Measurements from ENCODE around the gene CYP4Z1.
"Not testable (repeated sequence)": the region's sequence is repeated elsewhere in the genome, so short reads cannot be mapped to it uniquely, and the experiment has no call there.

Gene CYP4Z1

DNA sequence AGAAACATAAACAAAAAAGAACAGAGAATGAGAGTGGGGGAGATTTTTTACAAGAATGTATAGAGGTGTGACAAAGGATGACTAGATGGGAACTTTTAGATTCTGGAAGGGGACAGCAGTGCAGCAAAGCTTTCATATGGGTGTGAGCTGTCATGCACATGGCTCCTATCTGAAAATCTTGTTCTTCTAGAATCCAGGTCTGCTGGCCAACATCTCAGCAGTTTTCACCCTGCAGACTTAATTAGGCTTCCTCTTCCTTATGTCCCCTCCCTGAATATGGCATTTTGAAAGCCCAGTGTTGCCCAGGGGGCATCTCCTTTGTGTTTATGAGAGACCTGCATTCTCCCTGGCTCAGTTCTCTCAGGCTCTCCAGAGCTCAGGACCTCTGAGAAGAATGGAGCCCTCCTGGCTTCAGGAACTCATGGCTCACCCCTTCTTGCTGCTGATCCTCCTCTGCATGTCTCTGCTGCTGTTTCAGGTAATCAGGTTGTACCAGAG lies at the start of gene CYP4Z1:
Gene CYP4Z1 (plus strand): TSS at position 135 of the 498 bp plus-strand sequence. CDS start 260 bp downstream, at position 395.
- no peak for DNase-seq (ENCODE audit: low spot score)

GRCh38 chr1:47021070-47021469 lies 46.0 kb upstream of the CYP4Z1 start:
- DNase-seq (ENCODE audit: low spot score): no peak

DNA sequence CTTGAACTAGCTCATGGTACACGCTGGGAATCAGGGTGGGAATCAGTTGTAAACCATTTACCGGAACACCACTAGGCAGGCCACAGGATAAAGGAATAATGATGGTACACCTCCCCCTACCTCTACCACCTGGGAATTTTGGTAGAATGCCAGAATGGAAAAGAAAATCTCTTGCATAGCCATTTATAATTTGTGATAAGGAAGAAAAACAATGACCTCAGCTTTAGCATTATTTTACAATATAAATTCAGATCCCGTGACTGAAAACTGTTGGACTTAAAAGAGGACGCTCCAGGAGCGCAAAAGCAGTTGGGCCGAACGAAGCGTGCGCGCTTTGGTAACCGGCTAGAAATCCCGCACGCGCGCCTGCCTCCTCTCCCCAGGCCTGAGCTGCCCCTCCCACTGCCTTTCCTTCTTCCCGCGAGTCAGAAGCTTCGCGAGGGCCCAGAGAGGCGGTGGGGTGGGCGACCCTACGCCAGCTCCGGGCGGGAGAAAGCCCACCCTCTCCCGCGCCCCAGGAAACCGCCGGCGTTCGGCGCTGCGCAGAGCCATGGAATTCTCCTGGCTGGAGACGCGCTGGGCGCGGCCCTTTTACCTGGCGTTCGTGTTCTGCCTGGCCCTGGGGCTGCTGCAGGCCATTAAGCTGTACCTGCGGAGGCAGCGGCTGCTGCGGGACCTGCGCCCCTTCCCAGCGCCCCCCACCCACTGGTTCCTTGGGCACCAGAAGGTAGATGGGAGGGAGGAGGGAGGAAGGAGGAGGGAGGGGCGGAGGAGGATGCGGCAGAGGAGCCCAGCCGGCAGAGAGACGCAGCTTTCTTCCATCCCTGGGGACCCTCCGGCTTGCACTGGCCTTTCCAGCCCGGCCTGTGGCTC lies 43.5 kb upstream of the CYP4Z1 start, which contains the start of gene CYP4X1:
Gene CYP4X1 (plus strand): TSS at position 402 of the 873 bp plus-strand sequence. CDS start 149 bp downstream, at position 551.
- DNase-seq (ENCODE audit: low spot score): no peak

GRCh38 chr1:47024141-47024801 lies 42.8 kb upstream of the CYP4Z1 start:
- DNase-seq (ENCODE audit: low spot score): no peak

DNA sequence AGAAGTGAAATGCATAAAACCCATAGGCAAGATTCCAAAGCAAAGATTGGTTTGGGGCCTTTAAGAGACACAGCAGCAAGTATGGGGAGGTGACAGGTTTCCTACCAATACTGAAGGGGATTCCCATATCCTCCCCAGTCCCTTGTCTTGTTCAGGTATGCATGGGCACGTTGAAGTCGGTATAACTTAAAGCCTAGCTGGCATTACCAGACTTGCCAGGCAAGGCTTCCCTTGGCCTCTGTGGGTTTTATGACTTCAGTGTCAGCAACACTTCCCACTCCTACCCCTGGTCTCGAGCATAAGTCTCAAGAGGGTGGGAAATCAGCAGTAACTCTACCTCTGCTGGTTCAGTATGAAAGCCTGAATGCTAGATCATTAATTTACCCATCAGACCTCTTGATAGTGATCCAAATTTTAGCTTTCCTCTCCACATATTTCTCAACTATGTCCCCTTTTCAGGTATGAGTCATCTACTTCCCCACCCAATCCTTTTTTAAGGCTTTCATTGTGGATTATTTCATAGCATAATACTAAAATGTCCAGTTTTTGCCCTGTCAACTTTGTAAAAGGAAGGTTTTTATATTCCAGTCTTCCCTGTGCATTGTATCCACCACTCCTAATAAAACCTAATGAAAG lies 36.7 kb upstream of the CYP4Z1 start:
- DNase-seq (ENCODE audit: low spot score): no peak

DNA sequence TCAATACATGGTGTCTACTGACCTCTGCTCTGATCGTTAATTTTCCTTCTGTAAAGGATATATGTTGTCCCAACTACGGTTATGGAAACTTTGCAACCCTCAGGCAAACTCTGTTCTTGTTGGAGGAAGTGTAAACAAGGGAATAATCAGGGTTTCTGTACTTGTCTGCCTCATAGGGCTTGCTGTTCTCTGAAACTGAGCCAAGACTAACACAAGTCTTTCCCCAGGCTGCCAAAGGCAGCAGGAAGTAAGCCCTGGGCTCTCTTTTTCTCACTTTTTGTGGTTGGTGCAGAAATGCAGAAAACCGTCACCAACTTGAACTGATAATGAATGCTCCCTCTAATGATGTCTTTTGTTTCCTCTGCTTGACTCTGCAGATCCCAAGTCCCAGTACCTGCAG lies 36.0 kb upstream of the CYP4Z1 start:
- DNase-seq (ENCODE audit: low spot score): no peak

DNA sequence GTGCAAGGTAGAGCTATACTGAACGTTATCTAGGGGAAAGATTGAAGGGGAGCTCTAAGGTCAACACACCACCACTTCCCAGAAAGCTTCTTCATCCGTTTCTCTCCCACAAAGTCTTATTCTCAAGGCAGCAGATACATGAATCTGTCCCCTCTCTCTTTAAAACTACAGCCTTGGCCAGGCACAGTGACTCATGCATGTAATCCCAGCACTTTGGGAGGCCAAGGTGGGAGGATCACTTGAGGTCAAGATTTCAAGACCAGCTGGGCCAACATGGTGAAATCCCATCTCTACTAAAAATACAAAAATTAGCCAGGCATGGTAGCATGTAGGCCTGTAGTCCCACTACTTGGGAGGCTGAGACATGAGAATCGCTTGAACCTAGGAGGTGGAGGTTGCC lies 35.4 kb upstream of the CYP4Z1 start:
- DNase-seq (ENCODE audit: low spot score): no peak

DNA sequence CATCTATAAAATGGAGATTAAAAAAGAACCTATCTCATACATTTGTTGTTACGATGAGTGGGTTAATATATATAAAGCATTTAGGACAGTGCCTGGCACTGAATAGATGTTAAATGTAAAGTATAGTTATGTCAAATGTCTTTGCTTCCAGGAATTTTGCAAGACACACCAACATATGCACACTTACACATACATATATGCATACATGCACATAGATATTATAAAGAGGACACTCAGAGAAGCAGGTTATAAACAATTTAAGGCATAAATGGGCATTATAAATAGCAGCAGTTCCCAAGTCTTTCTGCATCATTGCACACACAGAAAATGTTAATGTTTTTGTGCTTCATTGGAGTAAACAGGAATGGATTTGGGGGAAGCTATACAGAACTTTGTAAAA lies 30.3 kb upstream of the CYP4Z1 start:
- DNase-seq (ENCODE audit: low spot score): no peak

DNA sequence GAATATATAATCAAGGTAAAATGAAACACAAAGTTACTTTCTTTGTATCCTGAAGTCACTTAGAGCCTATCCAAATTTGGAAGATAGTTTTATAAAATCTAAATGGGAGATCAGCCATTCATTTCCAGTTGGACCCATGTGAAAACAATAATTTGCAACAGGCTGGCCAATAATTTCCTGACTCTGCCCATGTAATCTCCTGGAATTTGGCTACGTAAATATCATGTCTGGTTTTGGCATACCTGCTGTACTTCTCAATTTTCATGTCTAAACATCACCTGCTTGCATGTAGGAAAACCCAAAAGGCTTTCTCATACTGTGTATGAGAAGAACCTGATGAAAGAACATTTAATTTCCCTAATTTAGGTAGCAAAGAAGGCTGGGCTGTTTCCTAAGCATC lies 7.7 kb upstream of the CYP4Z1 start:
- DNase-seq (ENCODE audit: low spot score): no peak

DNA sequence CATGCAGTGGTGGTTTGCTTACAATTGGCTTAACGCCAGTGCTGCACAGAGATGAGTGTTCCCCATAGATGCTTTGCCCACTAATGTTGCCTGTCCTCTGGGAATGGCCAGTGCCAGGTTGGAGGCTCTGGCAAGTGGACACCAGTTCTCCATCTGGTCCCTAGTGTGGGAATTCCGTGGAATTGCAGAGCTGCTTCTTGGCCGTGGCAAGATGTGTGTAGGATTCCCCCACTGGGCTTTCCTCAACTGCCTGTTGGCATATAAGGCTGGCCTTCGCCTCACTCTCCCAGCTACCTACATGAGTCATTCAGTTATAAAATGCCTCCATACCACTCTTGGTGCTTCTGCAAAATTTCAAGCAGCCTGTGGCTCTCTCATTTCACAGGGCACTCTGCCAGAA lies 2.0 kb downstream of the CYP4Z1 start:
- not testable (repeated sequence) for DNase-seq (ENCODE audit: low spot score)

- DNase-seq (ENCODE audit: low spot score): not testable (repeated sequence)
Observed at GRCh38 chr1:47069509-47069908, 2.5 kb downstream of the CYP4Z1 start.

- peak; percentile 33 for DNase-seq (ENCODE audit: low spot score)
Observed at GRCh38 chr1:47089356-47089755, 22.3 kb downstream of the CYP4Z1 start.

DNA sequence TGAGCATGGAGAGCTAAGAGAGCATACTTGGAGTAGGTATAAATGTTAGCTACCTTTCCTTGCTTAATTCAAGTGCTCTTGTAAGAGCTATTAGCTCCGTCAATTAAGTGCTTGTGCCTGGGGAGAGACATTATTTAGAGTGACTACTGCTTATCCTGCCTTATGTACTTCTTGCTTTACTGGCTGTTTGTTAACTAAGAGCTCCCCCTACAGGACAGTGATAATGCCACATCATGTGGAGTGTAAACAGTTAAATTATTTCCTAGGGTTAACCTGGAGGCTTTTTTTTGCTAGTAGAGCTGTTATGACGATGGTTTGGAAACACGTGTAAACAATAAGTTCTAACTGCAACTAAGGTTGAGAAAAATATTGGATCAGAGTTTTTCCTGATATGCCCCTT lies 24.4 kb downstream of the CYP4Z1 start:
- DNase-seq (ENCODE audit: low spot score): not testable (repeated sequence)

DNA sequence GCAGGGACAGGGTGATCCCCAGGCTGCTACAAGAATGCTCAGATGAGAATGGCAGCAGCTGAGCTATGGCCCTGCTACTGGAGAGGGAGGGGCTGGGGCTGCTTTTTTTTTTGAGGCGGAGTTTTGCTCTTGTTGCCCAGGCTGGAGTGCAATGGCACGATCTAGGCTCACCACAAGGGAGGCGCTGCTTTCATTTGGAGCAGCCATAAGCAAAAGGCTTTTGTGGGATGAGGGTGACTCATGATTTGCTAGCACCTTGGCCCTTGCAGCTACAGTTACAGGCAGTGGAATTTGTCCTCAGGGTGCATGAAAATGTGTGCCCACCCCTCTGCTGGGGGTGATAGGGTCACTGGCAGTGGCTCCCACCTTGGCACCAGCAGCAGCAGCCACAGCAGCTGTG lies 37.8 kb downstream of the CYP4Z1 start:
- DNase-seq (ENCODE audit: low spot score): peak; percentile 10

DNA sequence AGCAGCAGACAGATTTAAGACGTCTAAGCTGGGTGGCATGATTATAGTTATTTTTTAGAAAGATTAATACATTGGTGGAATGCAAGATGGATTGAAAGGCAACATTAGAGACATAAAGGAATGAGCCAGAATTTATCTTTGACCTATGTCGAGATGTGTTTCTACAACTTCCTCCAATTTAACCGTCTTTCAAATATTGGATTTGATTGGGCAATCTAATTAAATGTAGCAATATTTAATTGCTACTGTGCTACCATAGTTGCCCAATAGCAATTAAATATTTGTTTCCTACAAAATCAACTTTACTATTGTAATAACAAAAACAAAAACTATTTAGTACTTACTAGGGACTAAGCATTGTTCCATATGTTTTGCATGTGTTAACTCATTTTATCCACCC lies 39.8 kb downstream of the CYP4Z1 start:
- no peak for DNase-seq (ENCODE audit: low spot score)

DNA sequence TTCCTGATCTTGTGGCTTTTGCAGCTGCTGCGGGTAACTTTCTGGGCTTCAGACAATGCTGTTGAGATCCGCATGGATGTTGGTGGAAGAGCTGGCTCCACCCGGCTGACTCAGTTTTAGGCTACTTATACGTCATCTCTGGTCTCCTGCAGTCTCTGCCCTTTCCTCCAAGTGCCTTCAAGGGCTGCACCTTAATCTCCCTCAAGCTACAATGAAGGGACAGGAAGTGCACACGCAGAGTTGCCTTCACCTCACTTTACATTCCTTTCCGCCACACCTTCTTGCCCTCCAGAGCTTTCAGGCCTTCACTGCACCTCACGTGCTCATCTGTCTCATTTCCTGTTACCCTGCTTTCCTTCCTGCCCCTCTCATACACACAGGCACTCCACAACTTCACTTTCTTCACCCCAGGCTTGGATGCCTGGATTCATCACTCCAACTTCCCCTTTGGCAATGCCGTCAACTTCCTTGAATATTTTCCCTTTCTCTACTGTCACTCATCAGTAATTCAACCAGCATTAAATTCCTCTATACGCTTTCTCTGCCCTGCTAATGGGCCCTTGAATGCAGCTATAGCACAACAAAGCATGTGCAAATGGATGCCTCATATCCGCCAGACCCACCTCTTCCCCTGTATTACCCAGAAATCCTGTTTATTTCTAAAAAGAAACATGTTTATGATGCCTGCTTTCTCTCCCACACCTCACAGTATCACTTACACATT lies 41.0 kb downstream of the CYP4Z1 start:
- not testable (repeated sequence) for DNase-seq (ENCODE audit: low spot score)

GRCh38 chr1:47109482-47109881 lies 42.5 kb downstream of the CYP4Z1 start:
- not testable (repeated sequence) for DNase-seq (ENCODE audit: low spot score)

DNA sequence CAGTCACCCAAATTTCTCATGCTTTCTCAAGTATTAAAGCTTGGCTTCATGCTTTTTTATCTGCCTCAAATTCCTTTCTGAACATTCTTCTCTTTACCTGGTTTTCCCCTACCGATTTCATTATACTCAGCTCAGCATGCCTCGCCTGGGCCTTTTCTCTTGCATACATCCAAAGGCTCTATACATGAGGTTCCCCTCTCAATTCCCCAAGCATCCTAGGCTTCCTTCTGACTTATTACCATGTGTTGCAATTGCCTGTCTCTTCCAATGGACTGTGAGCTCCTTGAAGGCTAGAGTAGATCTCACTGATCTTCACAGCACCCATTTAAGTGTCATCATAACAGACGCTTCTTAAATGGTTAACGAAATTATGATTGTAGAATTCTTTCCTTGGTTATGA lies 46.1 kb downstream of the CYP4Z1 start:
- DNase-seq (ENCODE audit: low spot score): no peak

DNA sequence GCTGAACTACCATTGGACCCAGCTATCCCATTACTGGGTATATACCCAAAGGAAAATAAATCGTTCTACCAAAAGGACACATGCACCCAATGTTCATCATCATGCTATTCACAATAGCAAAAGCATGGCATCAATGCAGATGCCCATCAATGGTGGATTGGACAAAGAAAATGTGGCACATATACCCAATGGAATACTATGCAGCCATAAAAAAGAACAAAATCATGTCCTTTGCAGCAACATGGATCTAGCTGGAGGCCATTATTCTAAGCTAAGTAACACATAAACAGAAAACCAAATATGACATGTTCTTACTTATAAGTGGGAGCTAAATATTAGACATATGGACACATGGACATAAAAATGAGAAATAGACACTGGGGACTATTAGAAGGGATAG lies 54.0 kb downstream of the CYP4Z1 start:
- not testable (repeated sequence) for DNase-seq (ENCODE audit: low spot score)

- not testable (repeated sequence) for DNase-seq (ENCODE audit: low spot score)
Observed at GRCh38 chr1:47124834-47125233, 57.8 kb downstream of the CYP4Z1 start.

DNA sequence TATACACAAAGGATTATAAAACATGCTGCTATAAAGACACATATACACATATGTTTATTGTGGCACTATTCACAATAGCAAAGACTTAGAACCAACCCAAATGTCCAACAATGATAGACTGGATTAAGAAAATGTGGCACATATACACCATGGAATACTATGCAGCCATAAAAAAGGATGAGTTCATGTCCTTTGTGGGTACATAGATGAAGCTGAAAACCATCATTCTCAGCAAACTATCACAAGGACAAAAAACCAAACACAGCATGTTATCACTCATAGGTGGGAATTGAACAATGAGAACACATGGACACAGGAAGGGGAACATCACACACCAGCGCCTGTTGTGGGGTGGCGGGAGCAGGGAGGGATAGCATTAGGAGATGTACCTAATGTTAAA lies 60.0 kb downstream of the CYP4Z1 start:
- DNase-seq (ENCODE audit: low spot score): not testable (repeated sequence)

GRCh38 chr1:47128221-47128620 lies 61.2 kb downstream of the CYP4Z1 start:
- no peak for DNase-seq (ENCODE audit: low spot score)

All from RKO (cell line).